ENCODE measurements around the gene COPS3. TPM values are rescaled to one million over a fixed set of nuclear protein-coding genes. Genes with fewer than 3 reads are reported as not detected.

Gene COPS3
- total and polyA plus RNA-seq, 9 of the 15 experiments (the other 6 are each of a cell fraction or from before 2014, with no cell fraction given) = 92.4 to 295 (median 167) TPM

DNA sequence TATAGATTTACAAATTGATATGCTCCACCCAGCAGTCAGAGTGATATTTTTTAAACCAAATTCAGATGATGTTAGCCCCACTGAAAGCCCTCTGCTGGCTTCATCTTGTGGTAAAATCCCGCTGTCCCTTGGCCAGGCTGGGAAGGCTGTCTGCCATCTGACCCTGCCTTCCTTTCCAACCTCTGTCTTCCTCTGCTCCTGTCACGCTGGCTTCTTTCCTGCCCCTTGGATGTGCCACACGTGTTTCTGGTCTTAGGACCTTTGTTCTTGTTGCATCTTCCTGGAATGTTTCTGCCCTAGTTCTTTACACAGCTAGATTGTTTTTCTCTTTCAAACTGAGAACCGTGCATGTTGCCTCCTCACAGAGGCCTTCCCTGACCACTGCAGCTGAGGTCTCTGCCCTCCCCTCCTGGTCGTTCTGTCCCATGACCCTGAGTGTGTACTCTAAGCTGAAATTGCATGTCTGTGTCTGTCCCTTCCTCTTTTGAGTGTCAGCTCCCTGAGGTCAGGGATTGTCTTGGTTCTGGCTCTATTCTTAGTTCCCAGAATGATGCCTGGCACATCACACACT, 33.5 kb upstream of the COPS3 start:
- BruUV-seq (replicated peaks) = no TSS peak
- no peaks in the 10 kb centered on the region; the same call in 1 of the 2 replicates for H3K9me3 ChIP-seq (replicated peaks; ENCODE audit: control insufficient read depth, insufficient read depth, low read depth, low read length)
- H3K4me2 ChIP-seq (ENCODE audit: insufficient read depth, low read length) = no peak overlapping the region
- H2AFZ ChIP-seq (ENCODE audit: low read depth, low read length) = no peak overlapping the region
- TF ChIP-seq EZH2 (IDR thresholded peaks at IDR 0.05; ENCODE audit: borderline replicate concordance, low read depth, low read length) (no peak), SPI1 (IDR thresholded peaks at IDR 0.05; ENCODE audit: borderline replicate concordance, low read depth, low read length) (0 out of 2 replicates have a peak, but pooled peaks have one; percentile 7)
- FAIRE-seq (no peak), DNase-seq (ENCODE audit: extremely low read depth in 1 of 4, low spot score in 3 of 4) (no peak), ATAC-seq (no peak)
- H3K4me1 ChIP-seq (replicated peaks in 1 of 2; ENCODE audit: control insufficient read depth in 2 of 2, insufficient read depth in 2 of 2, low read length in 2 of 2) = peaks cover 0 to 2% of the 10 kb centered on the region in 2 experiments; a peak in 1 of 5 replicates
- CTCF ChIA-PET (ENCODE audit: low intra/inter-chr PET ratio) = no interaction called here
- WGBS (ENCODE audit: insufficient coverage, low coverage, missing lambda C conversion rate) = 65% methylated on average over 5 of the region's 5 CpGs
- H3K79me2 ChIP-seq (ENCODE audit: control insufficient read depth, insufficient read depth, low read length) = no peaks in the 10 kb centered on the region
- H3K9me1 ChIP-seq (ENCODE audit: control insufficient read depth, insufficient read depth, low read length) = no peaks in the 10 kb centered on the region
- H3K27me3 ChIP-seq (ENCODE audit: control insufficient read depth in 2 of 2, insufficient read depth in 2 of 2, low read length in 2 of 2) = no peaks in the 10 kb centered on the region
- in situ Hi-C loops (cut with MboI) (no loop called here), intact Hi-C loops (cut with micrococcal nuclease) (loop anchor here (10.0 kb wide), 1 partner anchor 170 kb away; no protein-coding TSS in a partner anchor)
- H4K20me1 ChIP-seq (replicated peaks; ENCODE audit: control insufficient read depth, insufficient read depth, low read length) = no peaks in the 10 kb centered on the region
- no peak overlapping the region for H3K9ac ChIP-seq (ENCODE audit: insufficient read depth in 1 of 2, low read depth in 2 of 2, low read length in 2 of 2)
- peaks cover 13% of the 10 kb centered on the region; the same call in 1 of the 3 replicates for H3K36me3 ChIP-seq (ENCODE audit: control insufficient read depth, insufficient read depth, low read length)
- H3K27ac ChIP-seq (ENCODE audit: extremely low read depth, low read depth, low read length) = no peak overlapping the region
- POLR2A ChIA-PET = interaction anchor here (1.1 kb wide), 1 partner anchor 11 kb away, joined by 4 read pairs; no protein-coding TSS in a partner anchor
- no peak overlapping the region for H3K4me3 ChIP-seq

DNA sequence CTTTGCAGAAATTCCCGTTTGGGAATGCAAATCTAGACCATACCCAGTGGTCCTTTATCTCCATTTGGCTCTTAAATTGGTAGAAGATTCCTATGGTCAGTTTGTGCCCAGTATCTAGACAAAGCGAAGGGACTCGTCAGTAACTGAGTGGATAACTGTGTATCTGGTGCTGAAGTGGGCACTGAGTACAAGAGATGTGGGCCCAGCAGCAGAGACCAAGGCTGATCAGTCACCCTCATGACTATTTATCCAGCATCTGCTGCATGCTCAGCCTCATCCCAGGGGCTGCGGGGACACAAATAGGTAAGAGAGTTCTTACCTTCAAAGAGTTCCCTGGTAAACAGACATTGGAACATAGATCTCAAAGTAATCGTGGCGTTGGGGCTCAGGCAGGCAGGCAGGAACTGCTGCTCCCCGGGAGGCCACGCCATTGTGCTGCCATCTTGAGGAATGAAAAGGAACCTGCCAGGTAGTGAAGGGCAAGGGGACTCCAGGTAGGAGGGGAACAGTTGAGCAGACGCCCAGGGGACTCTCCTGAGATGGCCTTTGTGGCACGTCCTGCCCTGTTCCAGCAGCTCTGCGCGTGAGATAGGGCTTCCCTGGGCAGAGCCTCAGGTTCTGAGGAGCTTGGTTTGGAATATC, 32.4 kb upstream of the COPS3 start:
- BruUV-seq (replicated peaks) = no TSS peak
- H3K4me2 ChIP-seq (ENCODE audit: insufficient read depth, low read length) = no peak overlapping the region
- no peak overlapping the region for H3K27ac ChIP-seq (ENCODE audit: extremely low read depth, low read depth, low read length)
- H3K27me3 ChIP-seq (ENCODE audit: control insufficient read depth in 2 of 2, insufficient read depth in 2 of 2, low read length in 2 of 2) = no peaks in the 10 kb centered on the region
- WGBS (ENCODE audit: insufficient coverage, low coverage, missing lambda C conversion rate) = 47% methylated on average over 11 of the region's 12 CpGs
- POLR2A ChIA-PET = no interaction called here
- peak overlapping the region; percentile 74; the same call in 1 of the 2 replicates for H2AFZ ChIP-seq (ENCODE audit: low read depth, low read length)
- no peak overlapping the region for H3K4me3 ChIP-seq
- CTCF ChIA-PET (ENCODE audit: low intra/inter-chr PET ratio) = interaction anchor here (0.8 to 1.1 kb wide), 2 partner anchors 77 to 172 kb away, joined by 3 to 4 read pairs; partner anchors contain the start of gene FLCN
- peak; percentile 30 to 65 (median 44) for DNase-seq (ENCODE audit: extremely low read depth in 1 of 4, low spot score in 3 of 4)
- H3K4me1 ChIP-seq (replicated peaks in 1 of 2; ENCODE audit: control insufficient read depth in 2 of 2, insufficient read depth in 2 of 2, low read length in 2 of 2) = peaks cover 0 to 2% of the 10 kb centered on the region in 2 experiments; a peak in 1 of 5 replicates
- H3K9ac ChIP-seq (ENCODE audit: insufficient read depth in 1 of 2, low read depth in 2 of 2, low read length in 2 of 2) = peak overlapping the region in 1 of 2 experiments; percentile 42; a peak in 1 of 4 replicates
- peaks cover 13% of the 10 kb centered on the region; the same call in 1 of the 3 replicates for H3K36me3 ChIP-seq (ENCODE audit: control insufficient read depth, insufficient read depth, low read length)
- intact Hi-C loops (cut with micrococcal nuclease) = loop anchor here (10.0 kb wide), 1 partner anchor 169 kb away; no protein-coding TSS in a partner anchor
- peak; percentile 90 for ATAC-seq
- no peaks in the 10 kb centered on the region; the same call in 1 of the 2 replicates for H3K9me3 ChIP-seq (replicated peaks; ENCODE audit: control insufficient read depth, insufficient read depth, low read depth, low read length)
- H3K9me1 ChIP-seq (ENCODE audit: control insufficient read depth, insufficient read depth, low read length) = no peaks in the 10 kb centered on the region
- FAIRE-seq = no peak
- in situ Hi-C loops (cut with MboI) = no loop called here
- no peaks in the 10 kb centered on the region for H4K20me1 ChIP-seq (replicated peaks; ENCODE audit: control insufficient read depth, insufficient read depth, low read length)
- H3K79me2 ChIP-seq (ENCODE audit: control insufficient read depth, insufficient read depth, low read length) = no peaks in the 10 kb centered on the region
- TF ChIP-seq CTCFL (IDR thresholded peaks at IDR 0.05; ENCODE audit: borderline replicate concordance, insufficient read depth, low read depth, low read length, poor library complexity, severe bottlenecking) (peak; percentile 43), ARID2 (IDR thresholded peaks at IDR 0.05) (0 out of 2 replicates have a peak, but pooled peaks have one; percentile 27), NFYB (IDR thresholded peaks at IDR 0.05; ENCODE audit: extremely low read depth, insufficient read length) (no peak), SMARCA5 (IDR thresholded peaks at IDR 0.05) (no peak), MEF2D (tag; conservative IDR thresholded peaks at IDR 0.05; ENCODE audit: low read depth) (no peak)

All from K562 (cell line).